ENCODE data around the gene CPEB3.

DNA sequence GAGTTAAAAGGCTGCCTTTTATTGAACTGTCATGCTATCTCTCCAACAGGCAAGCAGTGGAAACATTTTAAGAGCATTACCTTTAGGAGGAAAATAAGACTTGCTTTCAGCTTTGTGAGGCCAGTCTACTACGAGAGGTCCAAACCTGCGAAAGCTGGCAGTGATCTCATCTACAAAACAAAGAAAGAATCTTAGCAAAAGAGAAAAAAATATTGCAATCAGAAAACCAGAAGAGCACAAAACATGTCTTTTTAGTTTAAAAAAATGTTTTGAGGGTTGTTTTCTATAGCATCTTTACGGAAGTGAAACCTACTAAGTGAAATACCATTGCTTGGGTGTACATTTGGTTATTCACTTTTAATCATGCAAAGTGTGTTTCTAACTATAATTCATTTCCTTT, 147.9 kb downstream of the CPEB3 start:
- TF ChIP-seq, protein P1, sequence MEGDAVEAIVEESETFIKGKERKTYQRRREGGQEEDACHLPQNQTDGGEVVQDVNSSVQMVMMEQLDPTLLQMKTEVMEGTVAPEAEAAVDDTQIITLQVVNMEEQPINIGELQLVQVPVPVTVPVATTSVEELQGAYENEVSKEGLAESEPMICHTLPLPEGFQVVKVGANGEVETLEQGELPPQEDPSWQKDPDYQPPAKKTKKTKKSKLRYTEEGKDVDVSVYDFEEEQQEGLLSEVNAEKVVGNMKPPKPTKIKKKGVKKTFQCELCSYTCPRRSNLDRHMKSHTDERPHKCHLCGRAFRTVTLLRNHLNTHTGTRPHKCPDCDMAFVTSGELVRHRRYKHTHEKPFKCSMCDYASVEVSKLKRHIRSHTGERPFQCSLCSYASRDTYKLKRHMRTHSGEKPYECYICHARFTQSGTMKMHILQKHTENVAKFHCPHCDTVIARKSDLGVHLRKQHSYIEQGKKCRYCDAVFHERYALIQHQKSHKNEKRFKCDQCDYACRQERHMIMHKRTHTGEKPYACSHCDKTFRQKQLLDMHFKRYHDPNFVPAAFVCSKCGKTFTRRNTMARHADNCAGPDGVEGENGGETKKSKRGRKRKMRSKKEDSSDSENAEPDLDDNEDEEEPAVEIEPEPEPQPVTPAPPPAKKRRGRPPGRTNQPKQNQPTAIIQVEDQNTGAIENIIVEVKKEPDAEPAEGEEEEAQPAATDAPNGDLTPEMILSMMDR (IDR thresholded peaks at IDR 0.05; ENCODE audit: low read depth, low read length, missing input control) = no peak
- TF ChIP-seq, protein P2, sequence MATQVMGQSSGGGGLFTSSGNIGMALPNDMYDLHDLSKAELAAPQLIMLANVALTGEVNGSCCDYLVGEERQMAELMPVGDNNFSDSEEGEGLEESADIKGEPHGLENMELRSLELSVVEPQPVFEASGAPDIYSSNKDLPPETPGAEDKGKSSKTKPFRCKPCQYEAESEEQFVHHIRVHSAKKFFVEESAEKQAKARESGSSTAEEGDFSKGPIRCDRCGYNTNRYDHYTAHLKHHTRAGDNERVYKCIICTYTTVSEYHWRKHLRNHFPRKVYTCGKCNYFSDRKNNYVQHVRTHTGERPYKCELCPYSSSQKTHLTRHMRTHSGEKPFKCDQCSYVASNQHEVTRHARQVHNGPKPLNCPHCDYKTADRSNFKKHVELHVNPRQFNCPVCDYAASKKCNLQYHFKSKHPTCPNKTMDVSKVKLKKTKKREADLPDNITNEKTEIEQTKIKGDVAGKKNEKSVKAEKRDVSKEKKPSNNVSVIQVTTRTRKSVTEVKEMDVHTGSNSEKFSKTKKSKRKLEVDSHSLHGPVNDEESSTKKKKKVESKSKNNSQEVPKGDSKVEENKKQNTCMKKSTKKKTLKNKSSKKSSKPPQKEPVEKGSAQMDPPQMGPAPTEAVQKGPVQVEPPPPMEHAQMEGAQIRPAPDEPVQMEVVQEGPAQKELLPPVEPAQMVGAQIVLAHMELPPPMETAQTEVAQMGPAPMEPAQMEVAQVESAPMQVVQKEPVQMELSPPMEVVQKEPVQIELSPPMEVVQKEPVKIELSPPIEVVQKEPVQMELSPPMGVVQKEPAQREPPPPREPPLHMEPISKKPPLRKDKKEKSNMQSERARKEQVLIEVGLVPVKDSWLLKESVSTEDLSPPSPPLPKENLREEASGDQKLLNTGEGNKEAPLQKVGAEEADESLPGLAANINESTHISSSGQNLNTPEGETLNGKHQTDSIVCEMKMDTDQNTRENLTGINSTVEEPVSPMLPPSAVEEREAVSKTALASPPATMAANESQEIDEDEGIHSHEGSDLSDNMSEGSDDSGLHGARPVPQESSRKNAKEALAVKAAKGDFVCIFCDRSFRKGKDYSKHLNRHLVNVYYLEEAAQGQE (IDR thresholded peaks at IDR 0.05) = no peak
- TF ChIP-seq YY1 (IDR thresholded peaks at IDR 0.05) = no peak
- TF ChIP-seq TAF1 (conservative IDR thresholded peaks at IDR 0.05) = no peak
- TF ChIP-seq, protein P3, sequence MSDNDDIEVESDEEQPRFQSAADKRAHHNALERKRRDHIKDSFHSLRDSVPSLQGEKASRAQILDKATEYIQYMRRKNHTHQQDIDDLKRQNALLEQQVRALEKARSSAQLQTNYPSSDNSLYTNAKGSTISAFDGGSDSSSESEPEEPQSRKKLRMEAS (IDR thresholded peaks at IDR 0.05) = no peak

Measured in liver (tissue), 3 donors.